Thyroid gland (tissue), 4 donors: ENCODE data around the gene COL18A1. TPM values are rescaled to one million over a fixed set of nuclear protein-coding genes. Genes with fewer than 3 reads are reported as not detected.

Experiments
- DNase-seq, 2 donors: peaks; one replicate each; pipeline ENCODE4 v3.0.0-alpha.2; 2019
- H3K27ac ChIP-seq, 3 donors: fragments of 200-600 bp; sonication (generic); 1 replicate in 2 of 3; 2 replicates in 1 of 3; pipeline ENCODE4 v1.5.1; 2016 to 2019; ENCODE audit warnings: mild to moderate bottlenecking in 1 of 3, moderate library complexity in 1 of 3
- H3K27me3 ChIP-seq: fragments of 200-600 bp; sonication (generic); one replicate; pipeline ENCODE4 v1.5.1; 2019
- H3K36me3 ChIP-seq, 2 donors: fragments of 200-600 bp; sonication (generic); one replicate each; pipeline ENCODE4 v1.5.1; 2016 to 2019
- H3K4me1 ChIP-seq, 2 donors: fragments of 200-600 bp; sonication (generic); one replicate each; pipeline ENCODE4 v1.5.1; 2017 to 2019
- H3K4me3 ChIP-seq, 3 donors: fragments of 200-600 bp; sonication (generic); replicated peaks in 1 of 3; 1 replicate in 2 of 3; 2 replicates in 1 of 3; pipeline ENCODE4 v1.5.1; 2016; ENCODE audit warnings: mild to moderate bottlenecking in 1 of 3
- H3K9me3 ChIP-seq: fragments of 200-600 bp; sonication (generic); one replicate; pipeline ENCODE4 v1.5.1; 2017
- CTCF ChIP-seq, 6 experiments: fragments of 200-600 bp in 3 of 6; fragments of 450-650 bp in 3 of 6; sonication (generic) in 3 of 6; IDR thresholded peaks; one replicate each; pipeline ENCODE4 v1.5.1; 2016 to 2019; ENCODE audit warnings: antibody characterized with exemption in 6 of 6, mild to moderate bottlenecking in 2 of 6, inconsistent platforms in 1 of 6, moderate library complexity in 1 of 6
- POLR2A ChIP-seq, 2 donors: fragments of 450-650 bp; IDR thresholded peaks; one replicate each; pipeline ENCODE4 v1.6.1; 2017; ENCODE audit warnings: antibody characterized with exemption in 2 of 2, mild to moderate bottlenecking in 2 of 2, moderate library complexity in 1 of 2
- WGBS, 2 donors: methylation state at CpG; one replicate each; pipeline ENCODE4 v1.1.5; 2017; 5-methylcytosine and 5-hydroxymethylcytosine counted together
- intact Hi-C: fragments of 100-400 bp; cut with DNase I; formaldehyde crosslinking; loops from one replicate; pipeline ENCODE4 v1.15.1; 2023
- total RNA-seq, 4 donors: library from RNA; depleted of rRNA; stranded (reverse); fragments of >200 nt; gene quantifications; one replicate each; pipeline ENCODE4 v1.2.3, GENCODE V29; 2016

Gene COL18A1
- total RNA-seq, 4 donors from 2014 or later = 105 to 264 (median 238) TPM

- H3K4me1 ChIP-seq = no peaks in the 10 kb centered on the region
- intact Hi-C loops = no loop called here
- no peaks in the 10 kb centered on the region for H3K9me3 ChIP-seq
- H3K27me3 ChIP-seq = no peaks in the 10 kb centered on the region
- no peak overlapping the region for H3K27ac ChIP-seq
- no peak for DNase-seq
- WGBS, 2 donors = 95 to 97% methylated on average over 14 of the region's 22 CpGs
- H3K36me3 ChIP-seq = peaks cover 8 to 14% of the 10 kb centered on the region in 2 donors
- no peak overlapping the region for H3K4me3 ChIP-seq
- no peak for TF ChIP-seq POLR2A (IDR thresholded peaks at IDR 0.05)
- no peak for TF ChIP-seq CTCF (IDR thresholded peaks at IDR 0.05)
Observed at GRCh38 chr21:45496968-45497845, 92.2 kb downstream of the COL18A1 start.

GRCh38 chr21:45497846-45498645 lies 93.1 kb downstream of the COL18A1 start:
- intact Hi-C loops = no loop called here
- Histone ChIP-seq H3K27ac (no peak overlapping the region), H3K4me1 (no peaks in the 10 kb centered on the region), H3K36me3 (peaks cover 8 to 14% of the 10 kb centered on the region in 2 donors), H3K9me3 (no peaks in the 10 kb centered on the region), H3K27me3 (no peaks in the 10 kb centered on the region), H3K4me3 (no peak overlapping the region)
- 91 to 97% methylated on average over 33 to 38 of the region's 39 CpGs for whole genome bisulfite sequencing, 2 donors
- DNase-seq = no peak
- TF ChIP-seq CTCF (IDR thresholded peaks at IDR 0.05) = no peak
- TF ChIP-seq POLR2A (IDR thresholded peaks at IDR 0.05) = no peak

- DNase-seq = no peak
- H3K36me3 ChIP-seq = peaks cover 8 to 14% of the 10 kb centered on the region in 2 donors
- H3K9me3 ChIP-seq = no peaks in the 10 kb centered on the region
- H3K4me1 ChIP-seq = no peaks in the 10 kb centered on the region
- no peak overlapping the region for H3K27ac ChIP-seq
- 89% methylated on average over 9 of the region's 9 CpGs for WGBS, 2 donors
- no peak overlapping the region for H3K4me3 ChIP-seq
- TF ChIP-seq POLR2A (IDR thresholded peaks at IDR 0.05) (no peak), CTCF (IDR thresholded peaks at IDR 0.05) (no peak)
- H3K27me3 ChIP-seq = no peaks in the 10 kb centered on the region
- intact Hi-C loops = no loop called here
Observed at GRCh38 chr21:45498646-45499000, 93.7 kb downstream of the COL18A1 start.

GRCh38 chr21:45499201-45499750 lies 94.3 kb downstream of the COL18A1 start:
- 84 to 94% methylated on average over 16 to 25 of the region's 25 CpGs for WGBS, 2 donors
- intact Hi-C loops = no loop called here
- no peaks in the 10 kb centered on the region for H3K4me1 ChIP-seq
- no peak overlapping the region for H3K27ac ChIP-seq
- H3K27me3 ChIP-seq = no peaks in the 10 kb centered on the region
- no peak for DNase-seq
- no peak for TF ChIP-seq CTCF (IDR thresholded peaks at IDR 0.05)
- TF ChIP-seq POLR2A (IDR thresholded peaks at IDR 0.05) = no peak
- H3K9me3 ChIP-seq = no peaks in the 10 kb centered on the region
- peaks cover 8 to 14% of the 10 kb centered on the region in 2 donors for H3K36me3 ChIP-seq
- no peak overlapping the region for H3K4me3 ChIP-seq
